ENCODE measurements around the gene MICU1. TPM values are rescaled to one million over a fixed set of nuclear protein-coding genes. Genes with fewer than 3 reads are reported as not detected.
"Not testable (repeated sequence)": the region's sequence is repeated elsewhere in the genome, so short reads cannot be mapped to it uniquely, and the experiment has no call there.

The MICU1 gene
- total and polyA plus RNA-seq, 12 donors: 34.2 to 54.1 (median 44.3) TPM

- Histone ChIP-seq H3K4me1 (no peaks in the 10 kb centered on the region), H3K36me3 (peaks cover 0 to 36% (median 0%) of the 10 kb centered on the region in 9 donors), H3K27me3 (no peaks in the 10 kb centered on the region), H3K4me3 (no peak overlapping the region), H3K9me3 (no peaks in the 10 kb centered on the region), H3K27ac (no peak overlapping the region)
- DNase-seq: no peak
- intact Hi-C loops (cut with DNase I): no loop called here
- WGBS, 2 donors: 95 to 96% methylated on average over 7 of the region's 7 CpGs
- ATAC-seq: no peak
- no peak for TF ChIP-seq CTCF (IDR thresholded peaks at IDR 0.05)
Observed at GRCh38 chr10:72407927-72408600, 217.8 kb downstream of the MICU1 start.

GRCh38 chr10:72407471-72407870, 218.4 kb downstream of the MICU1 start:
- no peak for DNase-seq
- H3K9me3 ChIP-seq: no peaks in the 10 kb centered on the region
- no peak for ATAC-seq
- H3K27ac ChIP-seq: no peak overlapping the region
- H3K4me1 ChIP-seq: no peaks in the 10 kb centered on the region
- no peaks in the 10 kb centered on the region for H3K27me3 ChIP-seq
- intact Hi-C loops (cut with DNase I): no loop called here
- WGBS, 2 donors: 91 to 96% methylated on average over 3 of the region's 3 CpGs
- H3K36me3 ChIP-seq: peaks cover 0 to 42% (median 0%) of the 10 kb centered on the region in 9 donors
- no peak for TF ChIP-seq CTCF (IDR thresholded peaks at IDR 0.05)
- no peak overlapping the region for H3K4me3 ChIP-seq

DNA sequence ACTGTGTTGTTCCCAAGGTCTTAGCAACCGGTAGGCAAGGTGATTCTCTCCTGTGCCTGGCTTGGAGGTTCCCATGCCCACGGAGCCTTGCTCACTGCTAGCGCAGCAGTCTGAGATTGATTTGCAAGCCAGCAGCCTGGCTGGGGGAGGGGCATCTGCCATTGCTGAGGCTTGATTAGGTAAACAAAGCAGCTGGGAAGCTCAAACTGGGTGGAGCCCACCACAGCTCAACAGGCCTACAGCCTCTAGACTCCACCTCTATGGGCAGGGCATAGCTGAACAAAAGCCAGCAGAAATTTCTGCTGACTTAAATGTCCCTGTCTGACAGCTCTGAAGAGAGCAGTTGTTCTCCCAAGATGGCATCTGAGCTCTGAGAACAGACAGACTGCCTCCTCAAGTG, 230.3 kb downstream of the MICU1 start:
- H3K9me3 ChIP-seq; DNase-seq; H3K27me3 ChIP-seq; ATAC-seq; H3K27ac ChIP-seq; H3K4me1 ChIP-seq; H3K4me3 ChIP-seq; intact Hi-C loops (cut with DNase I): not testable (repeated sequence)
- H3K36me3 ChIP-seq: peaks cover 0 to 11% (median 0%) of the 10 kb centered on the region in 9 donors
- WGBS, 2 donors: 95 to 98% methylated on average over 3 of the region's 3 CpGs

GRCh38 chr10:72392571-72392970, 233.3 kb downstream of the MICU1 start:
- Histone ChIP-seq H3K27me3 (no peaks in the 10 kb centered on the region), H3K9me3 (peaks cover 0 to 8% (median 0%) of the 10 kb centered on the region in 11 donors), H3K4me1 (no peaks in the 10 kb centered on the region), H3K4me3 (no peak overlapping the region), H3K36me3 (peaks cover 0 to 11% (median 0%) of the 10 kb centered on the region in 9 donors), H3K27ac (no peak overlapping the region)
- TF ChIP-seq CTCF (IDR thresholded peaks at IDR 0.05): no peak
- intact Hi-C loops (cut with DNase I): no loop called here
- WGBS, 2 donors: 95 to 96% methylated on average over 1 of the region's 1 CpG
- ATAC-seq (no peak), DNase-seq (no peak)

DNA sequence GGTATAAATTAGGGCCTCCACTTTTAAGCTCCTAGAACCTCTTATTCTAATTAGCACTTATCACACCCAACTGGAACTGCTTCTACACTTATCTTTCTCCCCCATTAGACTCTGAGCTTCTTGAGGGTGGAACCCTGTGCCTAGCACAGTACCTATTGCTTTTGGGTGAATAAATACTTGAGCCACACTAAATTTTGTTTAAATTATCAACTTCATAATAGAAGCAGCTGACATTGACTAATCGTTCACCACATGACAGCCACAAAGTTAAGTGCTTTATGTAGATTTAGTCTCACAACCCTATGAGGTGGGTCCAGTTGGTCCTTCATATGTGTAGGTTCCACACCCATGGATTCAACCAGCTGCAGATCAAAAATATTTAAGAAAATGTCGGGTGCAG, 235.1 kb downstream of the MICU1 start:
- Histone ChIP-seq H3K27me3 (no peaks in the 10 kb centered on the region), H3K36me3 (peaks cover 0 to 11% (median 0%) of the 10 kb centered on the region in 9 donors), H3K4me3 (no peak overlapping the region), H3K27ac (no peak overlapping the region), H3K9me3 (no peaks in the 10 kb centered on the region), H3K4me1 (no peaks in the 10 kb centered on the region)
- no peak for ATAC-seq
- 94 to 96% methylated on average over 2 of the region's 2 CpGs for WGBS, 2 donors
- intact Hi-C loops (cut with DNase I): no loop called here
- no peak for TF ChIP-seq CTCF (IDR thresholded peaks at IDR 0.05)
- DNase-seq: no peak

All from heart right ventricle (tissue), 16 donors.